ENCODE data around the gene LTO1.
A peak's percentile ranks its signal among the peaks of the same experiment; 100 is the strongest.

LTO1 gene, protein sequence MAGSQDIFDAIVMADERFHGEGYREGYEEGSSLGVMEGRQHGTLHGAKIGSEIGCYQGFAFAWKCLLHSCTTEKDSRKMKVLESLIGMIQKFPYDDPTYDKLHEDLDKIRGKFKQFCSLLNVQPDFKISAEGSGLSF

DNA sequence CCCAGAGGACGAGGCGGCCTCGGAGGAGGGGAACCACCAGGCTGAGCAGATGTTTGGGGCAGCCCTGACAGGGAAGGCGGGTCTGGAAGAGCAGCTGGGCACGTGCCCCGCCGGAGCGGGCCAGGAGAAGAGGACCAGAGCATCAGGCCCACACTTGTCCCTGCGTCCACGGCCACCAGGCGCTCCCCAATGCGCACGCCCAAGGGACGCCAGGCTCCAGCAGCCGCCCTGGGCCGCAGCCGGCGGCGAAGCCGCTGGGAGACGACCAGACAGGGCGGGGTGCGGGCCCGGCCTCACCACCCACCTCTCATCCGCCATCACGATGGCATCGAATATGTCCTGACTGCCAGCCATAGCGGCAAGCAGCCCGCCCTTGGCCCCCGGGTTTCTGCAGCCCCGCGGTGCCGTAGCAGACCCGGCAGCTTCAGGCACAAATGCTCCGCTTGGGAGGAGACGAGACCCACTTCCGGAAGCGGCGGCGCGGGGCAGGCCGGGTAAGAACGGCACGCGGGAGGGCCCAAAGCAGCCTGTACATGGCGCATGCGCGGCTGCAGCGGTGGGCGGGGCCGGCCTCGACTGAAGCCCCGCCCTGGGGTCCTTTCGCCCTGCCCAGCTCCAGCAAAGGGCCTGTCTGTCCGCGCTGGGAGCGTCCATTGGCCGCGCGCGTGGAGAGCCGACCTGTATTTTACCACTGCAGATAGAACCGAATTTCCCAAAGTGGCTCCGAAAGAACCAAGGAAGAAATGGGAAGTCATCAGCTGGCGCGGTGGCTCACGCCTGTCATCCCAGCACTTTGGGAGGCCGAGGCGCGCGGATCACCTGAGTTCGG, at the start of gene LTO1:
Gene LTO1, minus strand, starts transcription at position 468 of the 829 bp plus-strand sequence. Its CDS starts 114 bp downstream, at position 354.
- DNase-seq, result peak; percentile 84

- DNase-seq, result no peak
Measured at GRCh38 chr11:69721745-69722144, 46.6 kb upstream of the LTO1 start.

DNA sequence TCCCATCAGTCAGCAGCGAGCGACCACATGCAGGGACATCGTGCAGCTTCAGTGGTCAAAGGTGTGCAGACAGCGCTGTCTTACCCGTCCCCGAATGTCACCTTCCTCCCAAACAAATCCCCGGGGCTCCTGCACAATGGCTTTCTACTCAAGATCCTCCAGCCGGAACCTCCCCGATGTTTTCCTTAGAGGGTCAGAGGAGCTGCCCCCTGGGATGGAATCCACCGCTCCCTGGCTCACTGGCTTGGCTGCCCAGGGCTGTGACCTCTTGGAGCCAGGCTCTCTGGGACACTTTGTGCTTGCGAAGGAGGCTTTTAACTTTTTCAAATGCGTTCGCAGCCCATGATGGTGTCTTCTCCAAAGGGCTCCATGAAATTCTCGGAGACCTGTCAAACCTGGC, 46.0 kb upstream of the LTO1 start:
- no peak for DNase-seq

- DNase-seq, result no peak
Measured at GRCh38 chr11:69718912-69719311, 43.8 kb upstream of the LTO1 start.

GRCh38 chr11:69718147-69718546, 43.0 kb upstream of the LTO1 start:
- peak; percentile 39 for DNase-seq

- no peak for DNase-seq
Measured at GRCh38 chr11:69716891-69717747, 42.0 kb upstream of the LTO1 start.

- DNase-seq, result no peak
Measured at GRCh38 chr11:69716099-69716498, 40.9 kb upstream of the LTO1 start.

GRCh38 chr11:69715446-69715845, 40.3 kb upstream of the LTO1 start:
- DNase-seq, result no peak

DNA sequence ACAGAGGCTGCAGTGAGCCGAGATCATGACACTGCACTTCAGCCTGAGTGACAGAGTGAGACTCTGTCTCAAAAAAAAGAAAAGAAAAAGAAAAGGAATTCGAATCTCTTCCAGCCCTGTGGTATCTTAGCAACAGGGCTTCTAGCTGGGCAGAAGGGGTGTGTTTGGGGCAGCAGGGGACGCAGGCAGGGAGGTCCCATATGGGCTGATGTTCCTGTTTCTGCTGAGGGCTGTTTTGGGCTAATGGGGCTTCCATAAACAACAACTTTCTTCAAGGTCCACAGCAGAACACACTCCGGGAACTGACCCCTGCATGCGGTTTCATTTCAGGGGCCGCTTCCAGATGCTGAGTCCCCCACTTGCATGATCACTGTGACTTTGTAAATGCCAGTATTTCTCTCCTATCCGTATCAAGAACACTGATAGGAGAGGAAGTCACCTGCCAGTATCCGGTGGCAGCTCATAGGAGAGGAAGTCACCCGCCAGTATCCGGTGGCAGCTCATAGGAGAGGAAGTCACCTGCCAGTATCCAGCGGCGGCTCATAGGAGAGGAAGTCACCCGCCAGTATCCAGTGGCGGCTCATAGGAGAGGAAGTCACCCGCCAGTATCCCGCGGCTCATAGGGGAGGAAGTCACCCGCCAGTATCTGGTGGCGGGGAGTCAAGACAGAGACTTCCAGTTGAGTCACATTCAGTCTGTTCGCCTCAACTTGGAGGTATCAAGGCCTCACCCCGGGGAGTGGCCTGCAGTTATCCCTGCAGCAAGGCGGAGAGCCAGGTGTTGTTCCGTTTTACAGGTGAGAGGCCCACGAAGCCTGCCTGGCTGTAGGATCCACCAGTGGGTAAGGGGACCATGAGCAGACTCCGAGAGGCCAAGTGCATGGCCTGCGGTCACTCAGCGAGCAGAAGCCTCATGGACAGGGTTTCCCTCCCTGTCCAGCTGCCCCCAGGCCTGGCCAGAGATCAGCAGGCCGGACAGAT, 37.0 kb upstream of the LTO1 start:
- no peak for DNase-seq

DNA sequence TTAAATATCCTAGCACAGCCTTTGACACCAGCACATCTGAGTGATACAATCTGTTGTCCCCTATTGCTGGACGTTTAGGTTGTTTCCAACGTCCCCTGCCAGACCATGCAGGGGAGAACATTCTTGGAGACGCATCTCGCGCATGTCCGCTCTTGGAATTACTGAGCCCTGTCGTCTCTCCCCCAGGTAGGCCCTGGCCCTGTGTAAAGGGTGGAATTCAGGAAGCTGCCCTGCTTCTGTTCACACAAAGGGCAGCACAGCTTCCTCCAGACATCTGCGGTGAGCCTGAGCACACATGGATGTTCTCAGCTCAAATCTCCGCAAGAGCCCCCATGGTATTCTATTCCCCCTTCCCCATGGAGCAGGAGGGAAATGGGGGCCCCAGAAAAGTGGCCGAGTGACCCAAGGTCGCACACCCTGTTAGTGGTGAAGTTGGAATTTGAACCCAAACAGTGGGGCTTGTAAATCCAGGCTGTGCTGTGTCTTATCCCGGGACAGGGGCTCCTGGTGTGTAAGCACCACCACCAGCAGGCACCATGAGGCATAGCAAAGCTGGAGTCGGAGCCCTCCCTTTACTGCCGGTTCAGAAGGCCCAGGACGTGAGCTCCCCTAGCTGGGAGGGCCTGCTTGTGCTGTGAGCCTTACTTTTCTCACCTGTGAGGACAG, 33.7 kb upstream of the LTO1 start:
- DNase-seq, result no peak

GRCh38 chr11:69707176-69707575, 32.0 kb upstream of the LTO1 start:
- no peak for DNase-seq

GRCh38 chr11:69705901-69706787, 31.0 kb upstream of the LTO1 start:
- no peak for DNase-seq

- DNase-seq, result no peak
Measured at GRCh38 chr11:69705351-69705811, 30.2 kb upstream of the LTO1 start.

DNA sequence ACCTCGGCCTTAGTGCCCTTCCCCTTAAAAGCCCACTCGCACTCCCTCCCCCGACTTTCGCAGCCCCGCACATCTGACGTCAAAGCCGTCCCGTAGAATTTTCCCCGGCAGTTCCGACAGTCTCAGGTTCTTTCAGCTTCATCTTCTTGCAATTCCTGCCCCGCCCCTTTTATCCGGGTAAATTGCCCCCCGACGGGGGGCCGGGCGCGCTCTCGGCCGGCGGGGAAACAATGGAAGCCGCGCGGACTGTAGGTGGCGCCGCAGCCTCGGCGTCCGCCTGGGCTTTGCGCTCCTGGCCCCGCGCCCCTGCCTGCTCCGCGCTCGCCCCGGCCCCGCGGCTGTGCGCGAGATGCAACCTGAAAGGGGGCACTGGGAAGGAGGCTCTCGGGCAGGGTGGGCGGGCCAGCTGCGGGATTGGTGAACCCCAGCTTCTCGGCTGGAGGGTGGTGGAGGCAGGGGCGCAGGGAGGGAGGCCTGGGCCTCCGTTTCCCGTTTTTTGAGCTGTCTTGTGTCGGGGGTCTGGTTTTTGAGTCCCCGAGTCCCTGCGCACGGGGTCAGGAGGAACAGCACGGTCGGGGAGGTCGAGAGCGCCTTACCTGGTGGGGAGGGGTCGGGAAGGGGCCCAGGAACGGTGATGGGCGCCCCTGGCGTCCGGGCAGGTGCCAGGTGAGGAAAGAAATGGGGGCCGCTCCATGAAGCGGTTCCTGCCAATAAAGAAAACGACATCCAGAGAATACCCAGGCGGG, 29.5 kb upstream of the LTO1 start:
- DNase-seq, result no peak

DNA sequence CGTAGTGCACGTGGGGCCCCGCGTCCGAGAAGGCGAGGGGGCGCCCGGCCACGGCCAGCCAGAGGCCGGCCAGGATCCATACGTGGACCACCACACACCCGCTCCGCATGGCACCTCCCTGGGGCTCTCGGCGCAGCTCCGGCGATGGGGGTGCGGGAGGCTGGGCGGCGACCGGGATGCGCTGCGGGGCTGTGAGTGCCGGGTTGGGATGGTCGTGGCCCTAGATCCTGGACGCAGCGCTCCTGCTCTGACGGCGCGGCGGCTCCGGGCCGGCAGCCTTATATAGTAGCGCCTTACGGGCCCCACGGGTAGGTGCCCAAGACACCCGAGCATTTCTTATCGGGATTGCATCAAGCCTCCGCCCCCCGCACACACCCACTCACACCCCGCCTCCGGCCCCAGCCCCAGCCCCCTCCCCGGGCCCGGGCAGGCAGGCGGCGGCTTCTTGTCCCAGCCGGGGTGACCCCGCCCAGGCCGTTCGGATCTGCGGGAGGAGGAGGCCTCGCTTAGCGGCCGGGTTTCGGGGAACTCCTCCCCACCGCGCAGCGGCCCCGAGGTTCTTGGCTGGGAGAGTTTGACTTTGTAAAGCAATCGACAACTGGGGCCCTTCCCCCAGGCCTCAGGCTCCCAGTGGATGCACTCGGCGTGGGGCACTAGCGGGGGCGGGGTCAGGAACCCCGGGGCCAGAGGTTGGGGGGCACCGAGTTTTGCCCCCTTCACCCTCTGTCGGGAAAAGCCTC, 28.8 kb upstream of the LTO1 start, which contains the start of gene FGF19:
Gene FGF19, minus strand, starts transcription at position 255 of the 740 bp plus-strand sequence. Its CDS starts 146 bp downstream, at position 109.
- DNase-seq, result no peak

DNA sequence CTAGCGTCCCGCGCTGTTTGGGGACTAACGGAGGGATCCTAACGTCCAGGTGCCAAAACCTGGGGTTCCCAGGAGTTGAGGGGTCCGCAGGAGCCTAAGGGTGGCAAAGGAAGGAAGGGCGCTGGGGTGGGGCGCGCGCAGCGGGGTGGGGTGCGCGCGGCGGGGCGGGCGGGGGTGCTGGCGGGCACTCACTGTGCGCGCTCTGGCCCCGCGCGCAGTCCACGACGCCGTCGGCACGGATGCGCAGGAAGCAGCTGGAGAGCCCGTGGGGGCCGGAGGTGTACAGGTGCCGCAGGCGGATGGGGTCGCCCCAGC, 28.3 kb upstream of the LTO1 start:
- DNase-seq, result no peak

GRCh38 chr11:69702769-69703452, 27.8 kb upstream of the LTO1 start:
- DNase-seq, result no peak

GRCh38 chr11:69702239-69702691, 27.1 kb upstream of the LTO1 start:
- DNase-seq, result no peak
